GM12801 (cell line): Measurements from ENCODE around the gene SPOCK2.

Experiments
- TF ChIP-seq, protein P1 (sequence below): IDR thresholded peaks from one replicate; pipeline ENCODE4 v1.5.1; 2011; ENCODE audit warnings: control low read depth; ENCODE audit not compliant: insufficient read length; ENCODE audit errors: extremely low read depth

The SPOCK2 gene

DNA sequence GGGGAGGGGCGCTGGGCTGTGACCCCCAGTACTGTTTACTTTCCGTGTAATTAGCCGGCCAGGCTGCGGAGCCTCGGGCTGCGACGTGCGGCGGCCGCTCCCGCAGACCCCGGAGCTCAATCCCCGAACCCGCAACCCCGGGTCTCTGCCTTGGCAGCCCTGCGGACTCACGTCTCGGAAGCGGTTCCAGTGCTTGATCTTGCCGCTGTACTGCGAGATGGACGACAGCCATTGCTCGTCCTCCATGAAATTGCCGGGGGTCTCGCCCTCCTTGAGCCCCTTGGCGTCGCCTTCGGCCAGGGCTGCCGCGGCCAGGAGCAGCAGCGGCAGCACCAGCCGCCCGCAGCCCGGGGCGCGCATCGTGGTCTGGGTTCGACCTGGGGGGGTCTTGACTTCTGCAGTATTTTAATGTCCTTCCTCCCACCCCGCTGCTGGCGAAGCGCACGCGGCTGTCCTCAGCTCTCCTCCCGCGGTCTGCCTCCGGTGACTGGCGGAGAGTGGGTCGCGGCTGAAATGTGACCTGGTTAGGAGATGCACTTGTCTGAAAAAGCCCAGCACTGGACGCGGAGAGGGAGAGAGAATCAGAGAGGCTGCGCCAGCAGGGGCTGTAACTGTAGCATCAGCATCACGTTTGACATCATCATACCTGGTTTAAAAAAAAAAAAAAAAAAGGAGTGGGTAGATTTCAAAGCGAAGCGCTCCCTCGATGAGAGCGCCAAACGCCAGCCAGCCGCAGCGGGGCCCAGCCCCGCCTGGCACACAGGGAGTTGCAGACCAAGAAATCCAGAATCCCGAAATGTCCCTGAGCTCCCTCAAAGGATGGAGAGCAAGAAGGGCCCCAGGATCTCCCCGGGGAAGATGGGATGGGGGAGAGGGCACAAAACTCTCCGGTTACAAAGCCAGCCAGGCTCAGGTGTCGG, at the start of gene SPOCK2:
Gene SPOCK2, minus strand, starts transcription at position 583 of the 920 bp plus-strand sequence. Its CDS starts 223 bp downstream, at position 360.
- TF ChIP-seq, protein P1, sequence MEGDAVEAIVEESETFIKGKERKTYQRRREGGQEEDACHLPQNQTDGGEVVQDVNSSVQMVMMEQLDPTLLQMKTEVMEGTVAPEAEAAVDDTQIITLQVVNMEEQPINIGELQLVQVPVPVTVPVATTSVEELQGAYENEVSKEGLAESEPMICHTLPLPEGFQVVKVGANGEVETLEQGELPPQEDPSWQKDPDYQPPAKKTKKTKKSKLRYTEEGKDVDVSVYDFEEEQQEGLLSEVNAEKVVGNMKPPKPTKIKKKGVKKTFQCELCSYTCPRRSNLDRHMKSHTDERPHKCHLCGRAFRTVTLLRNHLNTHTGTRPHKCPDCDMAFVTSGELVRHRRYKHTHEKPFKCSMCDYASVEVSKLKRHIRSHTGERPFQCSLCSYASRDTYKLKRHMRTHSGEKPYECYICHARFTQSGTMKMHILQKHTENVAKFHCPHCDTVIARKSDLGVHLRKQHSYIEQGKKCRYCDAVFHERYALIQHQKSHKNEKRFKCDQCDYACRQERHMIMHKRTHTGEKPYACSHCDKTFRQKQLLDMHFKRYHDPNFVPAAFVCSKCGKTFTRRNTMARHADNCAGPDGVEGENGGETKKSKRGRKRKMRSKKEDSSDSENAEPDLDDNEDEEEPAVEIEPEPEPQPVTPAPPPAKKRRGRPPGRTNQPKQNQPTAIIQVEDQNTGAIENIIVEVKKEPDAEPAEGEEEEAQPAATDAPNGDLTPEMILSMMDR, result no peak

- TF ChIP-seq, protein P1, result no peak
Measured at GRCh38 chr10:72137583-72137982, 49.2 kb upstream of the SPOCK2 start.

- TF ChIP-seq, protein P1, result no peak
Measured at GRCh38 chr10:72134785-72135767, 46.7 kb upstream of the SPOCK2 start.

DNA sequence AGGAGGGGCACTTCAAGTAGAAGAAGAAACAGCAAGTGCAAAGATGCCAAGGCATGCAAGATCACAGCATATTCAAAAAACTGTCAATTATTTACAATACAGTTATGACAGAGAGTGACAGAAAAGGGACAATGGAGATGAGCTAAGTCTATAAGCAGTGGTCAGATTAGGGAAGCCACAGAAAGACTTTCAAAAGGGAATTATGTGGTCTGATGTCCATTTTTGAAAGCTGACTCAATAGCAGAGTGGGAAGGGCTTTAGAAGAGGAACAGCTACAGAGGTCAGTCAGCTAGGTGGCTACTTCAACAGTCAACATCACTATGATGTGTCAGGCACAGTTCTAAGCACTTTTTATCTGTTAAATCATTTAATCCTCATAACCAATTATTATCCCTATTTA, 45.2 kb upstream of the SPOCK2 start:
- TF ChIP-seq, protein P1, result no peak

- TF ChIP-seq, protein P1, result no peak
Measured at GRCh38 chr10:72132854-72133253, 44.5 kb upstream of the SPOCK2 start.

GRCh38 chr10:72127571-72127970, 39.2 kb upstream of the SPOCK2 start:
- TF ChIP-seq, protein P1, result no peak

DNA sequence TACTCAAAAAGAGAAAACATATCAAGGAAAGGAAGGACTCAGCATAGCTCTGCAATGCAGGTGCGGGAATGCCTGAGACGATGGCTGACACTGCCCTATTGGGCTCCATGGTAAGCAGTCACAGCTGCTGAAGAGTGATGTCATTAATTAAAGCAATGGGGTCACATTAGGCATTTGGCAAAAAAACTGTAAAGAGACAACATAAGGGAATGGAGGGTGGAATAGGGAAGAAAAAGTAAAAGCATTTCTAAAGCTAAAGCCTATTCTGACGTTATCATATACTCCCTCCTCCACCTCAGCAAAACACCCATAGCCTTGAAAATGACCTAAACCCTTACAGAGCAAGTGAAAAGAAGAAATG, 38.5 kb upstream of the SPOCK2 start:
- TF ChIP-seq, protein P1, result no peak
